ENCODE results near the gene PIGT. TPM values are rescaled to one million over a fixed set of nuclear protein-coding genes. Genes with fewer than 3 reads are reported as not detected.
A peak's percentile ranks its signal among the peaks of the same experiment; 100 is the strongest.

The PIGT gene
- total RNA-seq = 10 to 100 TPM; 44.0 to 65.7 TPM

DNA sequence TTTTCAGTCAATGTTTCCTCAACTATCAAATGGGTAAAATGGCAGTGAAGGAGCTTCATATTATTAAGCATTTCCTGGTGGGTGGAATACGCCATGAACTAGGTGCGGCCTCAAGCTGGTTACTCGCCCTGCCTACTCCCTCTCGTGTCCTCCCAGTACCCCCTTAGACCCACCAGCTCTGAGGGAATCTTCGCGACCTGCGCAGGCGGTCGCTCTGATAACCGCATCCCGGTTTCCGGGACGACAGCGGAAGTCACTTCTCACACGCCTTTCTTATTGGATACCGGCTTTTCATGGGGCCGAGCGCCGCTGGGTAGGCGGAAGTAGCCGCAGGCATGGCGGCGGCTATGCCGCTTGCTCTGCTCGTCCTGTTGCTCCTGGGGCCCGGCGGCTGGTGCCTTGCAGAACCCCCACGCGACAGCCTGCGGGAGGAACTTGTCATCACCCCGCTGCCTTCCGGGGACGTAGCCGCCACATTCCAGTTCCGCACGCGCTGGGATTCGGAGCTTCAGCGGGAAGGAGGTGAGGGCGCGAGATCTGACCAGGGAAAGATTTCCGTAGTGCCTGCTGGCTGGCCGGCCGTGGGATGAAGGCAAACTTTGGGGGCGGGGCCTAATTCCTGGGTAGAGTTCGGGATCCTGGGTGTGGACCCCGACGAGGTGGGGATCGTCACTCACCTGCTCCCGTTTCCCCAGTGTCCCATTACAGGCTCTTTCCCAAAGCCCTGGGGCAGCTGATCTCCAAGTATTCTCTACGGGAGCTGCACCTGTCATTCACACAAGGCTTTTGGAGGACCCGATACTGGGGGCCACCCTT lies at the start of gene PIGT:
Gene PIGT, plus strand, starts transcription at position 320 of the 816 bp plus-strand sequence. Its CDS starts 16 bp downstream, at position 336.
- H3K27me3 Mint-ChIP-seq = no peaks in the 10 kb centered on the region
- H3K9me3 Mint-ChIP-seq (ENCODE audit: low read depth) = no peaks in the 10 kb centered on the region
- peak; percentile 93 for ATAC-seq
- H3K4me1 Mint-ChIP-seq = peaks cover 44% of the 10 kb centered on the region
- CTCF ChIA-PET = interaction anchor here (0.6 to 7.3 kb wide), 11 partner anchors 9 to 320 kb away, joined by 3 to 43 read pairs (median 3); partner anchors contain the start of gene SYS1
- peak within 1 kb of the TSS; percentile 94 for H3K4me3 Mint-ChIP-seq
- POLR2A ChIA-PET = interaction anchor here (0.5 to 1.7 kb wide), 4 partner anchors 53 to 336 kb away, joined by 3 to 5 read pairs (median 4); partner anchors contain the start of gene SYS1
- peak; percentile 93 for DNase-seq
- peak within 1 kb of the TSS; percentile 97 for H3K27ac Mint-ChIP-seq
- intact Hi-C loops (cut with DNase I, micrococcal nuclease) = loop anchor here (1.0 to 5.0 kb wide), 8 partner anchors 10 to 679 kb away; partner anchors contain the start of genes SYS1 (in 2 of the 2), STK4 (in 1 of the 2), YWHAB (in 1 of the 2) and ZNF335 (in 1 of the 2)
- H3K36me3 Mint-ChIP-seq (ENCODE audit: low read depth) = peaks cover 32% of the 10 kb centered on the region

GRCh38 chr20:45366192-45366591 lies 49.7 kb upstream of the PIGT start:
- CTCF ChIA-PET = interaction anchor here (0.7 to 2.3 kb wide), 5 partner anchors 8 to 93 kb away, joined by 3 to 15 read pairs (median 3); no protein-coding TSS in a partner anchor
- Mint-ChIP-seq H3K4me3 (no peak overlapping the region), H3K36me3 (ENCODE audit: low read depth) (peaks cover 25% of the 10 kb centered on the region), H3K4me1 (peaks cover 50% of the 10 kb centered on the region), H3K27ac (no peak overlapping the region), H3K9me3 (ENCODE audit: low read depth) (no peaks in the 10 kb centered on the region), H3K27me3 (no peaks in the 10 kb centered on the region)
- DNase-seq (no peak), ATAC-seq (no peak)
- intact Hi-C loops (cut with DNase I, micrococcal nuclease) = no loop called here
- POLR2A ChIA-PET = no interaction called here

GRCh38 chr20:45366631-45367030 lies 49.3 kb upstream of the PIGT start:
- Mint-ChIP-seq H3K9me3 (ENCODE audit: low read depth) (no peaks in the 10 kb centered on the region), H3K4me1 (peaks cover 52% of the 10 kb centered on the region), H3K4me3 (no peak overlapping the region), H3K27ac (peak overlapping the region; percentile 7), H3K36me3 (ENCODE audit: low read depth) (peaks cover 25% of the 10 kb centered on the region), H3K27me3 (no peaks in the 10 kb centered on the region)
- intact Hi-C loops (cut with DNase I, micrococcal nuclease) = no loop called here
- ATAC-seq (no peak), DNase-seq (no peak)
- CTCF ChIA-PET = interaction anchor here (1.0 to 2.3 kb wide), 3 partner anchors 14 to 93 kb away, joined by 3 to 15 read pairs (median 4); no protein-coding TSS in a partner anchor
- POLR2A ChIA-PET = no interaction called here

DNA sequence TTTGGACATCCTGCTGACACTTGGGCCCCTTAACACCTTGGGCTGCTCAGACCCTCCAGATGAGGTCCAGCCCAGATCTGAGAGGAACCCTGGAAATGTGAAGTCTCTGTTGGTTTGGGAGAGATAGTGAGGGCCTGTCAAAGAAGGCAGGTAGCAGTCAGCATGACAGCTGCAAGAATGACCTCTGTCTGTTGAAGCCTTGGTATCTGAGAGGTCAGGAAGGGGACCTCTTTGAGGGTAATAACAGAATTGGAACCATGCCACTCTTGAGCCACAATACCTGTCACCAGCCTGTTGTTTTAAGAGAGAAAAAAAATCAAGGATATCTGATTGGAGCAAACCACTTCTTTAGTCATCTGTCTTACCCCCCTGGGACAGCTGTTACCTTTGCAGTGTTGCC lies 48.8 kb upstream of the PIGT start:
- Mint-ChIP-seq H3K4me3 (no peak overlapping the region), H3K4me1 (peaks cover 56% of the 10 kb centered on the region), H3K36me3 (ENCODE audit: low read depth) (peaks cover 25% of the 10 kb centered on the region), H3K27ac (no peak overlapping the region), H3K9me3 (ENCODE audit: low read depth) (no peaks in the 10 kb centered on the region), H3K27me3 (no peaks in the 10 kb centered on the region)
- ATAC-seq = no peak
- ChIA-PET POLR2A (no interaction called here), CTCF (interaction anchor here (1.0 to 2.3 kb wide), 5 partner anchors 10 to 70 kb away, joined by 3 to 15 read pairs (median 4); no protein-coding TSS in a partner anchor)
- intact Hi-C loops (cut with DNase I, micrococcal nuclease) = no loop called here
- no peak for DNase-seq

GRCh38 chr20:45368221-45368980 lies 47.5 kb upstream of the PIGT start:
- Mint-ChIP-seq H3K4me1 (peaks cover 61% of the 10 kb centered on the region), H3K27me3 (no peaks in the 10 kb centered on the region), H3K4me3 (peak overlapping the region; percentile 13), H3K9me3 (ENCODE audit: low read depth) (no peaks in the 10 kb centered on the region), H3K36me3 (ENCODE audit: low read depth) (peaks cover 25% of the 10 kb centered on the region), H3K27ac (peak overlapping the region; percentile 62)
- CTCF ChIA-PET = interaction anchor here (0.6 to 10.0 kb wide), 10 partner anchors 9 to 319 kb away, joined by 3 to 189 read pairs (median 4); partner anchors contain the start of gene PIGT
- ATAC-seq (peak; percentile 64), DNase-seq (peak; percentile 50)
- POLR2A ChIA-PET = interaction anchor here (0.6 to 0.8 kb wide), 2 partner anchors 16 to 49 kb away, joined by 4 to 5 read pairs; no protein-coding TSS in a partner anchor
- intact Hi-C loops (cut with DNase I, micrococcal nuclease) = no loop called here

GRCh38 chr20:45370571-45371160 lies 45.3 kb upstream of the PIGT start:
- no peak for DNase-seq
- ChIA-PET CTCF (interaction anchor here (0.6 to 10.0 kb wide), 8 partner anchors 9 to 624 kb away, joined by 3 to 189 read pairs (median 16); partner anchors contain the start of gene SYS1), POLR2A (interaction anchor here (0.6 to 2.1 kb wide), 2 partner anchors 7 to 105 kb away, joined by 4 to 5 read pairs; partner anchors contain the start of gene SYS1)
- Mint-ChIP-seq H3K27me3 (no peaks in the 10 kb centered on the region), H3K9me3 (ENCODE audit: low read depth) (no peaks in the 10 kb centered on the region), H3K4me3 (no peak overlapping the region), H3K36me3 (ENCODE audit: low read depth) (peaks cover 21% of the 10 kb centered on the region), H3K4me1 (peaks cover 48% of the 10 kb centered on the region), H3K27ac (no peak overlapping the region)
- intact Hi-C loops (cut with DNase I, micrococcal nuclease) = no loop called here
- ATAC-seq = no peak

GRCh38 chr20:45372241-45372640 lies 43.7 kb upstream of the PIGT start:
- intact Hi-C loops (cut with DNase I, micrococcal nuclease) = no loop called here
- no peak overlapping the region for H3K4me3 Mint-ChIP-seq
- H3K27ac Mint-ChIP-seq = peak overlapping the region; percentile 53
- no peaks in the 10 kb centered on the region for H3K9me3 Mint-ChIP-seq (ENCODE audit: low read depth)
- no peak for ATAC-seq
- CTCF ChIA-PET = interaction anchor here (0.6 to 10.0 kb wide), 14 partner anchors 10 to 399 kb away, joined by 3 to 189 read pairs (median 16); partner anchors contain the start of genes DBNDD2, PIGT and SYS1
- DNase-seq = no peak
- H3K36me3 Mint-ChIP-seq (ENCODE audit: low read depth) = peaks cover 11% of the 10 kb centered on the region
- POLR2A ChIA-PET = interaction anchor here (1.1 to 2.1 kb wide), 3 partner anchors 9 to 78 kb away, joined by 3 to 5 read pairs (median 4); partner anchors contain the start of gene SYS1
- H3K4me1 Mint-ChIP-seq = peaks cover 41% of the 10 kb centered on the region
- no peaks in the 10 kb centered on the region for H3K27me3 Mint-ChIP-seq

DNA sequence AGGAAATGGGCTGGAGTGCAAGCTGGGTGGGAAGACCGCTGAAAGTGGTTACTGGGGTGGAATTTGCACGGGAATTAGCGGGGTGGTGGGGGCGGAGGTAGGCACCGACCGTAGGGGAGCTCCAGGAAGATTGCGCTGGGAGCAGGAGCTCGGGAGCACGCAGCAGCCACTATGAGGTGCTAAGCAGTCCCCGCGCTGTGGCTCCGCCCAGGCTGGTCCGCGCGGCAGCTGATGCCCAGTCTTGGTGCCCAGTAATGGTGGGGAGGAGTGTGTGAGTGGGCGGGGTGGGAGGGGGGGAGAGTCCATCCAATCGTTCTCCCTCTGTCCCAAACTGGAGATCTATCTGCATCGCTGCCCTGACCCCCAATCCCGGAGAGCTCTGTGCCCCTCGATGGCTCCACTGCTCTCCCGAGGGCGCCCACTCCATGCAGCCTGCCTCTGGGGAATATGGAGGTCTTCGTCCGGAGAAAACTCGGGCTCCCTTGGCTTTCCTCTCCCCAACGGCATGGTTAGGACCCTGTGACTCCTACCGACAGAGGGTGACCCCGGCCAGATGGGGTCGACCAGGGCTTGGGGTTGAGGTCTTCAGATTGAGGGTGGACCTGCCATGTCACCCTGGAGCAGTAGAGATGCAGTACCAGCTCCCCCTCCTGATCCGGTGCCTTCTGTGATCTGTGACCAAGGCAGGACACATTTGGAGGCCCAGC lies 43.1 kb upstream of the PIGT start:
- H3K9me3 Mint-ChIP-seq (ENCODE audit: low read depth) = no peaks in the 10 kb centered on the region
- H3K27me3 Mint-ChIP-seq = no peaks in the 10 kb centered on the region
- peak overlapping the region; percentile 91 for H3K27ac Mint-ChIP-seq

DNA sequence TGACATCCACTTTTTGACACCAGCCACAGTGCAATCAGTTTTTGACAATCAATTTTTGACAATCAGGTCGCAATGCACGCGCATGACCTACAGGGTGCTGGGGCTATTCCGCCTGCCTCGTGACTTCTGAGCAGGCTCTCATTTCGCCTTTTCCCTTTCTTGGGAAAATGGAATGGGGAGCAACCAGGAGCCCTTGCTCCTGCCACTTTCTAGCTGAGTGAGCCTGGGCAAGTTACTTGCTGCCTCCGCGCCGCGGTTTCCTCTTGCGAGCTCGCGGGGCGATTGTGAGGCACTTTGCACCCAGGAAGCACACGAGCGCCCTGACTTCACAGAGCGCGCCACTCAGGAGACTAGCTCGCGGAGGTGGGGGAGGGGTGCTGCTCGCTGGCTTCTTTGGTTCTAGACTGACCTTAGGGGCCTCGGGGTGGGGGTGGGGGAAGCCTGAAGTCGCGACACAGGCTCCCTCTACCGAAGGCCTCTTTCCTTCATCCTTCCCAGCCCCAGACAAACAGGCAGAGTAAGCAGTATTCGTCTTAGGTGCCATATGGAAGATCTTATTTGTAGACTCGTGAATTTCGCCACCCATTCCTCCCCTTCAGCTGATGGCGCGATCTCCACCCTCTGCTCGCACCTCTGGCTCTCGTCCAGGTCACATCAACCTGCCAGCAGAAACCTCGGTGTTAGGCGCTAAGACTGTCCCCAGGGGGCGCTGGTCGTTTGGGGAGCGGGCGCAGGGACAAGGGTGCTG lies 42.4 kb upstream of the PIGT start:
- intact Hi-C loops (cut with DNase I, micrococcal nuclease) = loop anchor here (1.0 kb wide), 7 partner anchors 10 to 398 kb away; partner anchors contain the start of genes PIGT (in 1 of the 2), SDC4 (in 1 of the 2) and SYS1 (in 1 of the 2)
- ATAC-seq (peak; percentile 97), DNase-seq (peak; percentile 96)
- no peaks in the 10 kb centered on the region for H3K27me3 Mint-ChIP-seq
- peak overlapping the region; percentile 75 for H3K4me3 Mint-ChIP-seq
- H3K4me1 Mint-ChIP-seq = peaks cover 29% of the 10 kb centered on the region
- no peaks in the 10 kb centered on the region for H3K36me3 Mint-ChIP-seq (ENCODE audit: low read depth)
- ChIA-PET POLR2A (interaction anchor here (0.6 to 1.7 kb wide), 6 partner anchors 8 to 264 kb away, joined by 3 to 17 read pairs (median 4); partner anchors contain the start of gene SYS1), CTCF (interaction anchor here (0.6 to 10.0 kb wide), 48 partner anchors 8 to 397 kb away, joined by 3 to 189 read pairs (median 6); partner anchors contain the start of genes DBNDD2, PIGT, SDC4 and SYS1)
- H3K9me3 Mint-ChIP-seq (ENCODE audit: low read depth) = no peaks in the 10 kb centered on the region
- peak overlapping the region; percentile 91 for H3K27ac Mint-ChIP-seq

More for the DNA sequence above, 43.1 kb upstream of the PIGT start:
- H3K4me1 Mint-ChIP-seq = peaks cover 36% of the 10 kb centered on the region
- no peak for ATAC-seq
- intact Hi-C loops (cut with DNase I, micrococcal nuclease) = loop anchor here (1.0 kb wide), 4 partner anchors 9 to 65 kb away; partner anchors contain the start of genes PIGT (in 1 of the 2) and SYS1 (in 1 of the 2)
- H3K4me3 Mint-ChIP-seq = peak overlapping the region; percentile 75
- POLR2A ChIA-PET = interaction anchor here (1.1 to 2.1 kb wide), 5 partner anchors 9 to 79 kb away, joined by 3 to 17 read pairs (median 5); partner anchors contain the start of gene SYS1
- CTCF ChIA-PET = interaction anchor here (0.6 to 10.0 kb wide), 29 partner anchors 9 to 398 kb away, joined by 3 to 189 read pairs (median 7); partner anchors contain the start of genes DBNDD2, PIGT, SDC4 and SYS1
- DNase-seq = no peak
- H3K36me3 Mint-ChIP-seq (ENCODE audit: low read depth) = peaks cover 7% of the 10 kb centered on the region

Measured in activated CD4-positive, alpha-beta T cell treated with anti-CD3 and anti-CD28 coated beads for 36 hours (primary cell).